ENCODE data around the gene GCSAM.

GRCh38 chr3:112126511-112126911 is 6.5 kb downstream of the GCSAM start:
- TF ChIP-seq CTCF (IDR thresholded peaks at IDR 0.05) (no peak), EP300 (IDR thresholded peaks at IDR 0.05) (no peak), POLR2AphosphoS5 (IDR thresholded peaks at IDR 0.05) (no peak), POLR2A (IDR thresholded peaks at IDR 0.05) (no peak)

Data from upper lobe of left lung (tissue), 4 donors.